PC-9 (cell line): Measurements from ENCODE around the gene AGAP2.

Source experiments
- EZH2 ChIP-seq: fragments of 200-600 bp; sonication (generic); IDR thresholded peaks from 2 replicates; pipeline ENCODE4 v1.8.0; 2017; ENCODE audit warnings: antibody characterized with exemption, low read depth
- TF ChIP-seq, protein P1 (sequence below): fragments of 200-600 bp; sonication (generic); conservative IDR thresholded peaks from 2 replicates; pipeline ENCODE4 v1.6.1; 2017; ENCODE audit warnings: mixed run types, antibody characterized with exemption, mild to moderate bottlenecking, moderate library complexity

DNA sequence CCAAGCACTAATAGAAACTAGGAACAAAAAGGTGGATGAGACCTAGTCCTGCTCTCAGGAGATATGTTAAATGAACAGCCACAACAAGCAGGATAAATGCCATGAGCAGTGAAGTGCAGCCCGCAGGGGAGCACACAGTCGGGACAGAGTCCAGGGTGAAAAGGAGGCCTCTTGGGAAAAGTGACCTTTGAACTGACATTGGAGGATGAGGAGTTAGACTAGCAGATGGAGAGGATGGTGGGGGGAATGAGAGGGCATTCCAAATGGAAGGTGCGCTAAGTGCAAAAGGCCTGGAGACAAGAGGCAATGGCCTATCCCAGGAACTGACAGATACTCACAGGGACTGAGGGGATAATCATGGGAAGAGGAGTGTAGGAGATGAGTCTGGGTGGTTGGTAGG lies 40.1 kb downstream of the AGAP2 start:
- no peak for TF ChIP-seq EZH2
- TF ChIP-seq, protein P1, sequence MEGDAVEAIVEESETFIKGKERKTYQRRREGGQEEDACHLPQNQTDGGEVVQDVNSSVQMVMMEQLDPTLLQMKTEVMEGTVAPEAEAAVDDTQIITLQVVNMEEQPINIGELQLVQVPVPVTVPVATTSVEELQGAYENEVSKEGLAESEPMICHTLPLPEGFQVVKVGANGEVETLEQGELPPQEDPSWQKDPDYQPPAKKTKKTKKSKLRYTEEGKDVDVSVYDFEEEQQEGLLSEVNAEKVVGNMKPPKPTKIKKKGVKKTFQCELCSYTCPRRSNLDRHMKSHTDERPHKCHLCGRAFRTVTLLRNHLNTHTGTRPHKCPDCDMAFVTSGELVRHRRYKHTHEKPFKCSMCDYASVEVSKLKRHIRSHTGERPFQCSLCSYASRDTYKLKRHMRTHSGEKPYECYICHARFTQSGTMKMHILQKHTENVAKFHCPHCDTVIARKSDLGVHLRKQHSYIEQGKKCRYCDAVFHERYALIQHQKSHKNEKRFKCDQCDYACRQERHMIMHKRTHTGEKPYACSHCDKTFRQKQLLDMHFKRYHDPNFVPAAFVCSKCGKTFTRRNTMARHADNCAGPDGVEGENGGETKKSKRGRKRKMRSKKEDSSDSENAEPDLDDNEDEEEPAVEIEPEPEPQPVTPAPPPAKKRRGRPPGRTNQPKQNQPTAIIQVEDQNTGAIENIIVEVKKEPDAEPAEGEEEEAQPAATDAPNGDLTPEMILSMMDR, result no peak
